ENCODE data around the gene MYZAP. TPM values are rescaled to one million over a fixed set of nuclear protein-coding genes. Genes with fewer than 3 reads are reported as not detected.

MYZAP gene
- total and polyA plus RNA-seq, 2 of the 8 experiments (the other 6 are each of a cell fraction or from before 2014, with no cell fraction given) = 0.41 to 0.65 TPM

DNA sequence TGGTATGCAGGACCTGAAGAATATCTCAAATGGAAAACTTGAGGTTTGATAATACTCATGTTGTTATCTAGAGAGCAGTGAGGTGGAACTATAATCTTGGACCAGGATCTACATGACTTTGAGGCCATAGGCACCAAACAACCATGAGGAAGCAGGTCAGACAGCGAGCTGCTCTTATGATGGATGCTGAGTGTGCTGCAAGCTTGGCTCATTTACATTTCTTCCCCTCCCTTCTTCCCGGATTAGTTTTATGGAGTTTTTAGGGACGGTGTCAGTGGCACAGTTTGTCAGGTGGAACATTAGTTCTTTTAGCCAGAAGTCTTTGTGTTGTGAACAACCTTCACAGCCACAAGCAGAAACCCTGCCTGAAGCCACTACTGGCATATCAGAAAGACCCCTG is 8.0 kb upstream of the MYZAP start:
- H3K27me3 ChIP-seq (replicated peaks in 1 of 4; ENCODE audit: control insufficient read depth in 3 of 4, extremely low read depth in 1 of 4, insufficient read depth in 3 of 4, low read length in 3 of 4) = no peaks in the 10 kb centered on the region
- no peak for FAIRE-seq
- H3K23ac ChIP-seq (ENCODE audit: insufficient read length) = no peak overlapping the region
- H2AK5ac ChIP-seq (ENCODE audit: low read depth, low read length) = no peak overlapping the region
- H2BK20ac ChIP-seq (ENCODE audit: low read length) = no peak overlapping the region
- WGBS, 2 experiments (ENCODE audit: extremely low coverage in 1 of 2, insufficient coverage in 1 of 2, insufficient read length in 1 of 2, insufficient replicate concordance in 2 of 2, low coverage in 1 of 2, low lambda C conversion rate in 2 of 2, missing lambda C conversion rate in 1 of 2) = 86% methylated on average over 3 of the region's 3 CpGs; no CpG with 5 or more reads in 1 of the 2 experiments
- H4K20me1 ChIP-seq (replicated peaks in 1 of 2; ENCODE audit: control insufficient read depth in 1 of 2, insufficient read depth in 2 of 2, low read length in 2 of 2) = no peaks in the 10 kb centered on the region
- no peak overlapping the region for H3K56ac ChIP-seq (replicated peaks; ENCODE audit: insufficient read length, low read depth, low read length)
- no peak overlapping the region for H2BK120ac ChIP-seq (replicated peaks; ENCODE audit: low read depth, low read length)
- H2BK5ac ChIP-seq (ENCODE audit: low read depth, low read length) = no peak overlapping the region
- H3K18ac ChIP-seq (ENCODE audit: extremely low read depth, low read length) = no peak overlapping the region
- H3K4ac ChIP-seq (replicated peaks; ENCODE audit: insufficient read length, low read depth, low read length) = no peak overlapping the region
- H3K79me1 ChIP-seq (ENCODE audit: low read depth, low read length) = no peaks in the 10 kb centered on the region
- H3K4me2 ChIP-seq (ENCODE audit: insufficient read depth in 1 of 2, low read depth in 2 of 2, low read length in 2 of 2) = no peak overlapping the region
- H4K91ac ChIP-seq (replicated peaks; ENCODE audit: insufficient read length, low read length) = no peak overlapping the region
- no peak for DNase-seq (ENCODE audit: low read depth in 1 of 2, low spot score in 2 of 2)
- H3K9me3 ChIP-seq (ENCODE audit: insufficient read depth in 2 of 2, low read depth in 1 of 2, low read length in 1 of 2) = no peaks in the 10 kb centered on the region
- H3K4me3 ChIP-seq (ENCODE audit: extremely low read depth in 1 of 4, insufficient read depth in 2 of 4, low read depth in 3 of 4, low read length in 4 of 4) = no peak overlapping the region
- no peak overlapping the region for H3K14ac ChIP-seq (ENCODE audit: insufficient read length)
- H2AFZ ChIP-seq (ENCODE audit: low read length) = no peak overlapping the region
- POLR2A ChIA-PET (ENCODE audit: partially characterized antibody) = no interaction called here
- no peak overlapping the region for H3K27ac ChIP-seq (ENCODE audit: low read depth, low read length)
- H2BK15ac ChIP-seq (ENCODE audit: low read length) = no peak overlapping the region
- H3K79me2 ChIP-seq (ENCODE audit: control insufficient read depth in 1 of 2, insufficient read depth in 2 of 2, low read length in 2 of 2) = no peaks in the 10 kb centered on the region
- no peak overlapping the region for H4K8ac ChIP-seq (ENCODE audit: extremely low read depth, insufficient read depth, low read length)
- H2BK12ac ChIP-seq (ENCODE audit: low read depth, low read length) = no peak overlapping the region
- H3K9ac ChIP-seq (replicated peaks in 1 of 4; ENCODE audit: extremely low read depth in 1 of 4, low read depth in 3 of 4, low read length in 3 of 4) = no peak overlapping the region
- no peaks in the 10 kb centered on the region for H3K4me1 ChIP-seq (replicated peaks in 1 of 4; ENCODE audit: control insufficient read depth in 3 of 4, insufficient read depth in 4 of 4, low read length in 3 of 4)
- no peaks in the 10 kb centered on the region for H3K36me3 ChIP-seq (ENCODE audit: control insufficient read depth in 2 of 4, insufficient read depth in 4 of 4, low read length in 3 of 4)
- H3K23me2 ChIP-seq (ENCODE audit: low read depth, low read length) = no peaks in the 10 kb centered on the region
- CTCF ChIA-PET (ENCODE audit: partially characterized antibody) = interaction anchor here (1.0 to 1.7 kb wide), 2 partner anchors 30 to 32 kb away, joined by 3 to 4 read pairs; no protein-coding TSS in a partner anchor
- no peak overlapping the region for H4K5ac ChIP-seq (ENCODE audit: insufficient read length, low read depth, low read length)
- TF ChIP-seq RNF2 (IDR thresholded peaks at IDR 0.05; ENCODE audit: borderline replicate concordance, low read depth, low read length, missing control alignments, poor library complexity, severe bottlenecking) = no peak
- TF ChIP-seq BCL11A (IDR thresholded peaks at IDR 0.05; ENCODE audit: low read depth in 2 of 2, low read length in 2 of 2) = no peak
- TF ChIP-seq, protein P1, sequence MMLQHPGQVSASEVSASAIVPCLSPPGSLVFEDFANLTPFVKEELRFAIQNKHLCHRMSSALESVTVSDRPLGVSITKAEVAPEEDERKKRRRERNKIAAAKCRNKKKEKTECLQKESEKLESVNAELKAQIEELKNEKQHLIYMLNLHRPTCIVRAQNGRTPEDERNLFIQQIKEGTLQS (IDR thresholded peaks at IDR 0.05; ENCODE audit: insufficient read depth, low read depth, low read length) = no peak
- TF ChIP-seq CREB1 (IDR thresholded peaks at IDR 0.05) = no peak

Data from H1 (cell line).